Stimulated activated CD4-positive, alpha-beta T cell treated with anti-CD3 and anti-CD28 coated beads, Interleukin-2, amount 100 ng/mL, for 4 hours (primary cell): Measurements from ENCODE around the gene PPP2R3C.
"Not testable (repeated sequence)": the region's sequence is repeated elsewhere in the genome, so short reads cannot be mapped to it uniquely, and the experiment has no call there.

Source experiments
- DNase-seq: peaks from one replicate; pipeline ENCODE4 v3.0.0-alpha.2; 2020; ENCODE audit warnings: low read depth

The PPP2R3C gene

DNA sequence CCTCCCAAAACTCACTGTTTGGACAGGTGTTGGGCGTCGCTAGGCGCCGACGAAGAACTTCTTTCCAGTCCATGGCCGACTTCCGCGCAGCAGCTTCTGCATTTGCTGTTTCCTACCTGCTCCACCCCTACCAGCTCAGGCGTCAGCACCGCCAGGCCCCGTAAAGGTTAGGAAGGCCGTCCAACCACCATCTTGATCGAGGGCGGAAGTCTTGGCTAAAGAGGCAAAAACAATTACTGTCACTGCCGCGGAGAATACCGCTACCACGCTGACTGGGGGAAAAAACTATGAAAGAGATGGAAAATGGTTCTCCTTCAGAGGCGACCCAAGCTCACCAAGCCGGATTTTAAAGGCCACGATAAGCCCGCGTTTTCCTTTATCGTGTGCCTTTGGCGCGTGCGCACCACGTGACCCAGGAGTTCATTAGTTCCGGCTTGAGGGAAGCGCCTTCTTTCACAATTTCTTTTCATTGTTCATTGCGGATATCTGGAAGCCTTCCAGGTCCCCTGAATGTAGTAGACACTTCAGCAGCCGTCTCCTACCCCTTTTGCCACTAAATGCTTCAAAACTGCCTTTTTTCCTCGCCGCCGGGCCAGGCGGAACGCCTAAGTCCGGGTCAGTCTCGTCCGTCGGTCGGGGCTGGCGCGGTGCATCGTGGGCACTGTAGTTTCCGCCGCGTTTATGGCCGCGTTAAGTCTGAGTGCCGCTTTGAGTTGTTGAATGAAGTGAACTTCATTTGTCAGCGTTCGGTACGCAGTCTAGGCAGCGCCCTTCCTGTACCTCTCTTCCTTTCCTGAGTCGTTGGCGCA, at the start of gene PPP2R3C, which contains the start of gene PRORP:
Gene PPP2R3C, minus strand, starts transcription at position 104 of the 809 bp plus-strand sequence. Its CDS starts 31 bp downstream, at position 73.
Gene PRORP, plus strand, starts transcription at position 666 of the 809 bp plus-strand sequence. CDS start 694 bp downstream, outside the sequence.
- DNase-seq, result peak; percentile 75

DNA sequence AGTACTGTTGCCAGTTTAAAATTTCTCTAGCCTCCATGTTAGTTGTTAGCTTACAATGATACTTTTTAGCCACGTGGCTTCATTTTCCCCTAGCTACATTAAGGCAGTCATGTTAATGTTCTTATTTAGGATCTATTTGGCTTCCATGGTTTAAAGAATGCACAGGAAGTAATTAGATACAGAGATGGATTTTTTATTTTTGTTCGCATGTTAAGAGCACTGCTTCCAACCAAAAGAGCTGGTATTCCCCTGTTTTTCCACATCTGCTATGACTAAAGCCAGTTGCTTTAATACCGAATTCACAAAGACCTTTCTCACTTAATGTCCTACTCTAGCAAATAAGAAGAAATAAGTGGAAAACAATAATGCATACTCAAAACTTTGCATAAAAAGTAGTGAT, 45.7 kb upstream of the PPP2R3C start:
- no peak for DNase-seq

DNA sequence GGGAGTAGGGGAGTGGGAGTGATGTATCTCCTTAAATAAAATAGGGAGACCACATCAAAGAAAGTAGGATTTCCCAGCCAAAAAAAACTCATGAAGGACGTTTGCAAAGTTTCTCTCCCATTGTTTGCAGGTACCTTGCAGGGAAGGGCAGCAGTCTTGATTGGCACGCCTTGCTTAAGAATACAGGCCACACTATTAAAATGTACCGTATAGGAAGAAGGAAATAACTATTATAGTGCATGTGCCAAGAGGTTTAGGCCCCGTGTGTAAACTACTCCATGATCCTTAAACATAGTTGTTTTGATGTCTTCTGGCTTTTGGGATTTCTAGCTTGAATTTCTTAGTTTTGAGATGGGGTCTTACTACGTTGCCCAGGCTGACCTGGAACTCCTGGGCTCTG, 43.1 kb upstream of the PPP2R3C start:
- DNase-seq, result no peak

DNA sequence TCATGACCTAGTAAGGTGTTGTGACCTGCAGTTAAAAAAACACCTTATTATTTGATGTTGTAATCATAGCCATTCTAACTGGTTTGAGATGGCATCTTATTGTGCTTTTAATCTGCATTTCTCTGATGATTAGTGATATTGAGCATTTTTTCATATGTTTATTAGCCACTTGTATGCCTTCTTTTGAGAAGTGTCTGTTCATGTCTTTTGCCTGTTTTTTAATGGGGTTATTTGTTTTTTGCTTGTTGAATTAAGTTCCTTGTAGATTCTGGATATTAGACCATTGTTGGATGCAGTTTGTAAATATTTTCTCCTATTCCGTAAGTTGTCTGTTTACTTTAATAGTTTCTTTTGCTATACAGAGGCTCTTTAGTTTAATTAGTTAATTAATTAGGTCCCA, 41.6 kb upstream of the PPP2R3C start:
- no peak for DNase-seq

DNA sequence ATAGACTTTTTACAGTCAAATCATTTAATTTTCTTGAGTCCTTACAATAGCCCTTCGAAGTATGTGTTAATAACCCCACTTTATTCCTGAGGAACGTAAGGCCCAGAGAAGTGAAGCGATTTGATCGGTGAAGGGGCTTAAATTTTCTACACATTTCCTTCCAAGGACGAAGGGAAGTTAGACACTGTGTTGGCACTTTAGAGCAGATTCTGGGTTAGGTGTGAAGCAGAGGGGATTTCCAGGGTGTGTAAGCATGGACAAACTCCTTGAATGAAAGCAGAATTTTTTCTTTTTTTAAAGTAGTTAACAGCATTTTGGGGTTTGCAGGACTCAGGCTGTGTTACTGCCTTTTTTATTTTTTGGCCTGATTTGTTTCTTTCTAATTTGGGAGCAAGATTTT, 39.4 kb upstream of the PPP2R3C start:
- no peak for DNase-seq

DNA sequence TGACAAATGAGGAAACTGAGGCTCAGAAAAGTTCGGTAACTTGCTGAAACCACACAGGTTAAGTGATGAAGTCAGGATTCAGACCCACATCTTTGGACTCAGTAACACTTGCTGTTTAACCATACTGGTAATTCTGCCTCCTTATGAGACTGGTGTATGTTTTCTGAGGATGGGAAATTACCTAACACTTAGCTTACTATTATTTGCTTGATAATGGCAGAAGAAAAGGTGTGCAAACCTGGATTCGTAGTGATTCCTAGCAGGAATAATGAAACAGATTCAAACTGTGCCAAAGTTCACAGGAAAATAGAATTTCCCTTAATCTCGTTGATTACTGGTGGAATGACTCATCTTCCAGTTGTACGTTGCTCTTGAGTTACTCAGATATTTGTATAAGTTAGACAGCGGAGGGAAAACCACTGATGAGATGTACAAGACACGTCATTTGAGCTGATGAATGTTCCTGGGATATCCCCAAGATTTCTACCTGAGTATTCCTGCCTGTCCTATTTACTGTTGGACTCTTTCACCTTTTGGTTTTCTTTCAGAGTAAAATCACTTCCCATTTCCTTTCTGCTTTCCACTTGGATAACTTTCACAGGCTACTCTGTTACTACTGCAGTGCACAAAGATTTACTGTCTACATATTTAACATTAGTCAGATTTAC, 38.1 kb upstream of the PPP2R3C start:
- DNase-seq, result no peak

DNA sequence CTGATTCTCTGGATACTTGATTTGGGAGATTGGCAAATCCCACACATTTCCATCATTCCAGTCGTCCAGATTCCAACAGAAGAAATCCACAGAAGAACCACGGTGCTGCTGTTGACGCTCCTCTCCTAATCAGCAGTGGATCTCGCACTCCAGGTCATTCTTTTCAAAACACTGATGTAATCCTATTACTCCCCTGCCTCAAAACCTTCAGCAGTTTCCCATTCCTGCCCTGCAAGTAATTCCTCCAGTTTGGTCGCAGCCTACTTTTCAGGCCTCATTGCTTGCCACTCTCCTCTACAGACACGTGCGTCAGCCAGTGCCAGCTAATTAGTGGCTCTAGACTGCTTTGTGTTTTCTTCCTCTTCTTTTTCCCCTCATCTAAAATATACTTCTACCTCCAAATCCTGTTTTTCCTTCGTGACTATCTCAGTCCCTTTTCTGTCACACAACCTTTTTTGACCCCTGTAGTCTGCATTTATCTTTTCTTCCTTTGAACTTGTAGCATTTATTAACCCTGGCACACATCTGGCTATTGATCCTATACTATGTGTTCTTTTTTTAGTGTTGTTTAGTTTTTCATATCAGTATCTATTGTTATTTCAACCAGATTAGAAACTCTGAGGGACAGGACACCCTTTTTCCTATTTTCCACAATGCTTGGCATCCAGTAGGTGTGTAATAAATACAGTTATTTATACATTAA, 37.3 kb upstream of the PPP2R3C start:
- DNase-seq, result no peak

DNA sequence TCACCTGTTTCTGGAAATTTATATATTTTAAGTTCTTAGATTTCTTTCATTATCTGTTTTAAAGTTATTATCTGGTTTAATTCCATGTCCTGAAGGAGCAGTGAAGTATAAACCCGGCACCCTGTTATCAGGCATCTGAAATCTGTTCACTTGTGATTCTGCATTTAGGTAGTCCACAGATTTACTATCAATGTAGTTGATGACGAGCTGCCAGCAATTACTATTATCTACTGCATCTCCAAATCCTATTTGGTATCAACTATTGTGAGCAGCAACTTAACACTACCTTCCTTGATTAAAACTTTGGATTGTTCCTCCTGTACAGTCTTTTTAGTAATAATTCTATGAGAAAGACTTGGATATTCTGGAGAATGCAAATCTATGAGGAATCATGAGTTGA, 36.7 kb upstream of the PPP2R3C start:
- no peak for DNase-seq

DNA sequence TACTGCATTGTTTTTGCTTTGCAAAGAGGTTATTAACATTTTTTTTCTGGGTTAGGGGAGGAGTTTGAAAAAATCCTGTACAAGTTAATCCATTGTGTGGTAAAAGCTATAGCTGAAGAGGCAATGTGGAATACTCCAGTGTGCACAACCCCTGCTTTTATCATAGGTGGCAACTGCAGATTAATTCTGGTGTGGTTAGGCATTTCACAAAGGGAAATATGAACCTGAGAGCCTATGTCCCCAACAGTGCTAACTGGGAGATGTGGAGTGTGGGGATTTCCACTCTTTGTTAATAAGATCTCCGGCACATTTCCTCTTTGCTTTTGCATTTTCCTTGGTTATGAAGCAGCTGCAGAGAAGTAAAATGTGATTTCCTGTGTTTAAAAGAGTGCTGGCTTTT, 34.2 kb upstream of the PPP2R3C start:
- no peak for DNase-seq

DNA sequence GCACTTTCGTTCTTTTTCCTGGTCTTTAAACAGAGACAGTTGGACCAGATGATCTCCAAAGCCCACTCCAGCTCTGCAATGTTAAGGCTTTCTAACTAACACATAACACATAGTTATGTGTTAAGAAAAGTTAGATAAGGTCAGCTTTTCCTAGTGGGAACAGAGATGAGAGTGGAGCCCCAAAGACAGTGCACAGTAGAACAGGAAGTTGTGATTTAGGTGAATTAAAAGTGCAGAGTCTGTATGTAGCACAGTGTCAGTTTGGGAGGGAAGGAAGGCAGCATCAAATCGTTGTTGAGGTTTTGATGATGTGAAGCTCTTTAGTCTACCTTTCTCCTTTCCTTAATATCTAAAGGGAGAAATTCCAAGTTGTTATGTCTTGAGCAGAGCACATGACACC, 32.2 kb upstream of the PPP2R3C start:
- DNase-seq, result no peak

DNA sequence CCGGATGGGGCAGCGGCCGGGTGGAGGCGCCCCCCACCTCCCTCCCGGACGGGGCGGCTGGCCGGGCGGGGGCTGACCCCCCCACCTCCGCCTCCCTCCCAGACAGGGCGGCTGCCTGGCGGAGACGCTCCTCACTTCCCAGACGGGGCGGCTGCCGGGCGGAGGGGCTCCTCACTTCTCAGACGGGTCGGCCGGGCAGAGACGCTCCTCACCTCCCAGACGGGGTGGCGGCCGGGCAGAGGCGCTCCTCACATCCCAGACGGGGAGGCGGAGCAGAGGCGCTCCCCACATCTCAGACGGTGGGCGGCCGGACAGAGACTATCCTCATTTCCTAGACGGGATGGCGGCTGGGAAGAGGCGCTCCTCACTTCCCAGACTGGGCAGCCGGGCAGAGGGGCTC, 30.7 kb upstream of the PPP2R3C start:
- not testable (repeated sequence) for DNase-seq

DNA sequence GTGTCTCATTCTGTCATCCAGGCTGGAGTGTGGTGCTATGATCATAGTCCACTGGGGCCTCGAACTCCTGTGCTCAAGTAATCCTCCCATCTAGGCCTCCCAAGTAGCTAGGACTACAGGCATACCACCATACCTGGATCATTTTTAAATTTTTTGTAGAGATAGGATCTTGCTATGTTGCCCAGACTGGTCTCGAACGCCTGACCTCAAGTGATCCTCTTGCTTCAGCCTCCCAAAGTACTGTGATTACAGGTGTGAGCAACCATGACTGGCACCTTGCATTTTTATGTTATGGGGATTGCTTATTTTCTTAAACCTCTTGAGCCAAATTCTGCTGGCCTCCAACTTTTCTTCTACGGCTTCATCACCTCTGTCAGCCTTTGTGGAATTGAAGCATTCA, 27.4 kb upstream of the PPP2R3C start:
- no peak for DNase-seq

DNA sequence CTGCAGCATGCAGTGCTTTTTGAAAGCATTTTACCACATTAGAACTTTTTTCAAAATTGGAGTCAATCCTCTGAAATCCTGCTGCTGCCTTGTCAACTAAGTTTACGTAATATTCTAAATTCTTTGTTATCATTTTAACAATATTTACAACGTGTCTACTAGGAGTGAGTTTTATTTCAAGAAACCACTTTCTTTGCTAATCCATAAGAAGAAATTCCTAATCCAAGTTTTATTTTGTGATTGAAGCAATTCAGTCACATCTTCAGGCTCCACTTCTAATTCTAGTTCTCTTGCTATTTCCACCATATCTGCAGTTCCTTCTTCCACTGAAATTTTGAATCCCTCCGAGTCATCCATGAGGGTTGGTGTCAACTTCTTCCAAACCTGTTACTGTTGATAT, 25.9 kb upstream of the PPP2R3C start:
- DNase-seq, result no peak

DNA sequence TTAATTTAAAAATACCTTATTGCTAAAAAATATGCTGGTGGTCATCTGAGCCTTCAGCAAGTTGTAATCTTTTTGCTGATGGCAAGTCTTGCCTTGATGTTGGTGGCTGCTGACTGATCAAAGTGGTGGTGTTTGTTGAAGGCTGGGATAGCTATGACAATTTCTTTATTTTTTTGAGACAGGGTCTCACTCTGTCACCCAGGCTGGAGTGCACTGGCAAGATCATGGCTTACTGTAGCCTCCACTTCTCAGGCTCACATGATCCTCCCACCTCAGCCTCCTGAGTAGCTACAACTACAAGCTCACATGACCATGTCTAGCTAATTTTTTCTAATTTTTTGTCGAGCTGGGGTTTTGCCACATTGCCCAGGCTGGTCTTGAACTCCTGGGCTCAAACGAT, 25.4 kb upstream of the PPP2R3C start:
- DNase-seq, result no peak

DNA sequence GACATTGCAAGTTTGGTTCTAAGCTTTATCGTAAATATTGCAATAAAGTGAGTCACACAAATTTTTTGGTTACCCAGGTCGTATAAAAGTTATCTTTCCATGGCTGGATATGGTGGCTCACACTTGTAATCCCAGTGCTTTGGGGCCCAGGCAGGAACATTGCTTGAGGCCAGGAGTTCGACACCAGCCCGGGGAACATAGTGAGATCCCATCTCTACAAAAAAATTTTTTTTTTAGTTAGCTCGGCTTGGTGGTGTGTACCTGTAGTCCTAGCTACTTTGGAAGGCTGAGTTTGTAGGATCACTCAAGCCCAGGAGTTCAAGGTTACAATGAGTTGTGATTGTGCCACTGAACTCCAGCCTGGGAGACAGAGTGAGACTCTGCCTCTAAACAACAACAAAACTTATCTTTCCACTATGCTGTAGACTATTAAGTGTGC, 24.9 kb upstream of the PPP2R3C start:
- DNase-seq, result no peak

DNA sequence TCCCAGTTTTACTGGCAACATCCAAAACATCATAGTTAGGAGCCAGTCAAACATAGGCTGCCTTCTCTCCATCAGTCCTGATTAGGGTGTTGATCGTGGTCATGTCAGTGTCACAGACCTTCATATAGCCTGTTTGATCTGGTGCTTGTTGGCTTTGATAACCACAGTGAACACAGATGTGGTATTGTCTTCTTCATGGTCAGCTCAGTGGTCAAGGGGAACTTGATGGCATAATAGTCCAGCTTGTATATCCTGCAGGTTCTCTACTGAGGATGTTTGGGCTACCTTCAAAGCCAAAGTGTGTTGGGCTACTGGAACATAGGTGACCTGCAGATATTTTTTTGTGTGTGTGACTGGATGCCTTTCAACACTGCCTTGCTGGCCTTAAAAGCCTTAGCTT, 22.2 kb upstream of the PPP2R3C start:
- no peak for DNase-seq

DNA sequence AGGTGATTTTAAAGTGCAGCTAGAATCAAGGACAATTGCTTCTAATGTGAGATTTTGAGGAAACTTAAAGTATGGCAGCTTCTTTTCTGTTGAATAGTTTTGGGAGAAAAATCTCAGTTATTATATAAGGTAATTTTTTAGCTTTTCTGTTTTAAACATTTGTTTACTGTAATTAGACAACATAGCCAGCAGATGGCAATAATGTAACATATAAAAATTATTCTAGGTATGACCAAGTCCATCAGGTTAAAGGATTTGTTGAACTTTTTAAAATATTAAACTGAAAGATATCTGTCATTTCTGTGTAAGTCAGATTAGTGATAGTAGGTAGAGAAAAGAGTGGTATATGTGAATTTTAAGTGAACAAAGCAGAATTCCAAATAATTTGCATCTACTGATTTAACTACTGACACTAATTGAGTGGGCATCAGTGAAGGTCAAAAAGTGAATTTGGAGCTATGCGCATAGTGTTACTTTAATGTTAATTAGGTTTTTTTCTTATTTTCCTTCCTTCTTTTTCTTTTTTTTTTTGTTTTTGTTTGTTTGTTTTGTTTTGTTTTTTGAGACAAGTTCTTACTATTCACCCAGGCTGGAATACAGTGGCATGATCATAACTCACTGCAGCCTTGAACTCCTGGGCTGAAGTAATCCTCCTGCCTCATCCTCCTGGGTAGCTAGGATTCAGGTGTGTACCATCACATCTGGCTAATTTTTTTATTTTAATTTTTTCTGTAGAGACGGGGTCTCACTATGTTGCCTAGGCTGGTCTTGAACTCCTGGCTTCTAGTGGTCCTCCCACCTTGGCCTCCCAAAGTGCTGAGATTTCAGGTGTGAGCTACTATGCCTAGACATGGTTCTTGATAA, 19.2 kb upstream of the PPP2R3C start:
- DNase-seq, result no peak

DNA sequence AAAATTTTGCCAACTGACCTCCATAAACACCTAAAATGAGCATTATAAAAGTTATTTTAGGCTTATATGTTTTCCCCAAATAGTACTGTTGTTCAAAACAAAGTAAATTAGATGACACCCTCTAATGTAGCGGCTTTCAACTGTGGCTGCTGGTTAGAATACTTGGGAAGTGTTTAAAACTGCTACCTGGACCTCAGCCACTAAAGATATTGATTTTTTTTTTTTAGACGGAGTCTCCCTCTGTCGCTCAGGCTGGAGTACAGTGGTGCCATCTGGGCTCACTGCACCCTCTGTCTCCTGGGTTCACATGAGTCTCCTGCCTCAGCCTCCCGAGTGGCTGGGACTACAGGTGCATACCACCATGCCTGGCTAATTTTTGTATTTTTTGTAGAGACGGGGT, 16.8 kb upstream of the PPP2R3C start:
- no peak for DNase-seq

DNA sequence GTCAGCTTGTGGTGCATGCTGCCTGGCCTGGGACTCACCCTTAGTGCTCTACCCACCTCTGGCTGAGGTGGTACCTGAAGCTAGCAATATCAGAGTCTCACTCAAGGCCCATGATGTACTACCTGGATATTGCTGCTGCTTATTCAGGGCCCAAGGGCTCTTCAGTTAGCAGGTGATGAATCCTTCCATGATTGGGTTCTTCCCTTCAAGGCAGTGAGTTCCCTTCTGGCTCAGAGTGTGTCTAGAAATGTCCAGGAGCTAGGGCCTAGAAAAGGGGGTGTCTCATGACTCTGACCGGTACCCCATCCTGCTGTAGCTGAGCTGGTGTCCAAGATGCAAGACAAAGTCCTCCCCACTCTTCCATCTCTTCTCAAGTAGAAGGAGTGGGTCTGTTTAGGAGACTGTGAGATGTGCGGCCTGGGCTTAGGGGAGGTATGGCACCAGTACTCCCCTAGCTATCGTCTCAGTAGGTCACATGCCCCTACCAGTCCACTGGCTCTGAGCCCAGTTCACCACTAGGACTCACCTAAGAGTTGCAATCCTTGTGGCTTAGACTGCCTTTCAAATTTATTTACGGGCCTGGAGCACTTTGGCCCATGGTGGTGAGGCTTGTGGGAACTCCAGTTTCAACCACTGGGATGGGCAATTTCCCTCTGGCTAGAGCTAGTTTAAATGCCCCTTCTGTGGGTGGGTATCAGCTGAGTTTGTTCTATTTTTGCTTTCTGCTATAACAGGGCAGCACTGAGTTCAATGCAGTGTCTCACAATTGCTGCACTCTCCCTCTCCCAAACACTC, 12.7 kb upstream of the PPP2R3C start:
- no peak for DNase-seq

DNA sequence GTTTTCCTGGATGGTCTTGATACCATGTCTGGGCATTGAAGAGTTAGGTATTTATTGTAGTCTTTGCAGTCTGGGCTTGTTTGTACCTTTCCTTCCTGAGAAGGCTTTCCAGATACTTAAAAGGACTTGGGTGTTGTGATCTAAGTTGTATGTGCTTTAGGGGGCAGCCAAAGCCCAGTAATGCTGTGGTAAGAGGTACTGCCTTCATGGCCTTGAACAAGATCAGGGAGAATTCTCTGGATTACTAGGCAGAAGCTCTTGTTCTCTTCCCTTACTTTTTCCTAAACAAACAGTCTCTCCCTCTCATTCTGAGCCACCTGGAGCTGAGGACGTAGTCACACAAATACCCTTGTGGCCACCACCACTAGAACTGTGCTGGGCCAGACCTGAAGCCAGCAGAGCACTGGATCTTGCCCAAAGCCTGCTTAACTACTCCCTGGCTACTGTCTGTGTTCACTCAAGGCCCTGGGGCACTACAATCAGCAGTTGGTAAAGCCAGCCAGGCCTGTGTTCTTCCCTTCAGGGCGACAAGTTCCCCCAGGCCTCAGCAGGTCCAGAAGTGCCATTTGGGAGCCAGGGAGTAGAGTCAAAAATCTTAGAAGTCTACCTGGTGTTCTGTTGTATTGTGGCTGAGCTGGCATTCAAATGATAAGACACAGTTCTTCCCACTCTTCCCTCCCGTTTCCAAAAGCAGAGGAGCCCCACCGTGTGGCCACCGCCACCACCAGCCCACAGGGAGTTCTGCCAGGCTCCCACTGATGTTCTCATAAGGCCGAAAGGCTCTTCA, 11.9 kb upstream of the PPP2R3C start:
- DNase-seq, result no peak
